MCF 10A (cell line): ENCODE data around the gene XRN1. TPM values are rescaled to one million over a fixed set of nuclear protein-coding genes. Genes with fewer than 3 reads are reported as not detected.

ENCODE experiments used
- BruUV-seq: library from RNA; stranded (reverse); fragments of 400-500 nt; replicated peaks from 2 replicates; lab custom pipeline; 2021; lab: Mats Ljungman, UMichigan
- CTCF ChIA-PET: fragments of 300-600 bp; sonication (Branson Sonifier 250); formaldehyde crosslinking; extraction: SDS; loops from one replicate; lab custom pipeline; 2021; ENCODE audit warnings: antibody characterized with exemption, inconsistent platforms; lab: Yijun Ruan, JAX
- POLR2A ChIA-PET: fragments of 300-600, 350-650 bp; sonication (Branson Sonifier 250); formaldehyde crosslinking; extraction: SDS; loops from one replicate; lab custom pipeline; 2020; ENCODE audit warnings: antibody characterized with exemption, inconsistent platforms; lab: Yijun Ruan, JAX
- DNase-seq: peaks from one replicate; pipeline ENCODE4 v3.0.0-alpha.2; 2018; ENCODE audit not compliant: unreplicated experiment
- H3K27ac Mint-ChIP-seq: one replicate; pipeline ENCODE4 v1.8.0; 2022; ENCODE audit warnings: mild to moderate bottlenecking, low read depth, mixed read lengths; ENCODE audit not compliant: unreplicated experiment
- H3K27me3 Mint-ChIP-seq: one replicate; pipeline ENCODE4 v1.8.0; 2022; ENCODE audit warnings: mixed read lengths; ENCODE audit not compliant: insufficient read depth, unreplicated experiment
- H3K36me3 Mint-ChIP-seq: one replicate; pipeline ENCODE4 v1.8.0; 2022; ENCODE audit warnings: mild to moderate bottlenecking, moderate library complexity, mixed read lengths; ENCODE audit not compliant: insufficient read depth, unreplicated experiment
- H3K4me1 Mint-ChIP-seq: one replicate; pipeline ENCODE4 v1.8.0; 2022; ENCODE audit warnings: mixed read lengths; ENCODE audit not compliant: insufficient read depth, unreplicated experiment
- H3K4me3 Mint-ChIP-seq: one replicate; pipeline ENCODE4 v1.8.0; 2022; ENCODE audit warnings: mild to moderate bottlenecking, moderate library complexity, mixed read lengths; ENCODE audit not compliant: unreplicated experiment
- H3K9me3 Mint-ChIP-seq: one replicate; pipeline ENCODE4 v1.8.0; 2022; ENCODE audit warnings: mixed read lengths; ENCODE audit not compliant: unreplicated experiment
- intact Hi-C: fragments of 100-400 bp; cut with micrococcal nuclease; formaldehyde crosslinking; loops from 2 replicates; pipeline ENCODE4 v1.14.1; 2022
- total RNA-seq: library from RNA; stranded (reverse); gene quantifications from 2 replicates; pipeline ENCODE4 v1.2.3, GENCODE V29; 2022
- TF ChIP-seq, protein P1 (sequence below): fragments of 200-600 bp; IDR thresholded peaks from one replicate; pipeline ENCODE4 v1.8.0; 2022; ENCODE audit warnings: antibody characterized with exemption, mild to moderate bottlenecking; ENCODE audit not compliant: unreplicated experiment

XRN1 gene
- total RNA-seq, 1 experiment from 2014 or later = 21.7 TPM

DNA sequence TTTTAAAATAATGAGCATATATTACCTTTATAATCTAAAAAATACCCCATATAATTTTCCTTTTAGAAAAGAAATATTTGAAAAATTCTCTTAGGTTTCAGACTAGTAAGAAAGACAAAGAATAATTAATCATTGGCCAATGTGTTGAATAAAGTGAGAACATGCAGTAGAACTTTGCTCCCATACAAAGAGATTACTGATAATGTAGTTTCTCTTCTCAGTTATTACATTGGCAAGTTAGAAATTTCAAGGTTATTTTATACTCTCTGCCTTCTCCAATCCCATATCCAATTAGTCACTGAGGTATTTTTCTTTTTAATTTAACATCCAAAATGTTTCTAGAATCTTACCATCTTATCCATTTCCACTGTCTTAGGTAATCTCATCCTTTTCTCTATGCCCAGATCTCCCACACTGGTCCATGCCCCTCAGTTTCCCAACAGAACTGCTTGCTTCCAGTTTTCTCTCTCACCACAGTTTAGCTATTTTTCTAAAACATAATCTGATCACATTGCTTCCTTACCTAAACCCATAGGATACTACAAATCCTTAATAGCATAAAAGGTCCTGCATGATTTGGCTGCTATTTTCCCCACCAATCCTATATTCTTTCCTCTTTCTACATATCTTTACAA is 10.8 kb downstream of the XRN1 start:
- no TSS peak for BruUV-seq

DNA sequence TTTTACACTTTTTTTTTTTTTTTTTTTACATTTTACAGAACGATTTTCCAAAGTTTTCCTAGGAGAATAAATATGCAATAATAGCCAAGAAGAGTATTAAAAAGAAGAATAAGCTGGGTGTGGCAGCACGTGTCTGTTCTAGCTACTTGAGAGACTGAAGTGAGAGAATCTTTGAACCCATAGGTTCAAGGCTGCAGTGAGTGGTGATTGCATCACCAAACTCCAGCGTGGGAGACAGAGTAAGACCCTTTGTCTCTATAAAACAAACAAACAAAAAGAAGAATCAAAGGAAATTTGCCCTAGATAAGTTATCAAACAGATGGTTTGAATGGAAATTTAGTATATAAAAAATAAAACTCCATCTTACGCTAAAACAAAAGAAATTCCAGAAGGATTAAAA is 13.3 kb downstream of the XRN1 start:
- peaks cover 11% of the 10 kb centered on the region for H3K4me1 Mint-ChIP-seq

More for the DNA sequence above, 10.8 kb downstream of the XRN1 start:
- H3K9me3 Mint-ChIP-seq = no peaks in the 10 kb centered on the region
- peaks cover 17% of the 10 kb centered on the region for H3K36me3 Mint-ChIP-seq
- intact Hi-C loops = no loop called here
- peaks cover 11% of the 10 kb centered on the region for H3K4me1 Mint-ChIP-seq
- H3K27me3 Mint-ChIP-seq = no peaks in the 10 kb centered on the region
- no peak for DNase-seq
- H3K27ac Mint-ChIP-seq = no peak overlapping the region
- CTCF ChIA-PET = no interaction called here
- H3K4me3 Mint-ChIP-seq = no peak overlapping the region
- POLR2A ChIA-PET = interaction anchor here (0.7 kb wide), 1 partner anchor 66 kb away, joined by 3 read pairs; no protein-coding TSS in a partner anchor
- TF ChIP-seq, protein P1, sequence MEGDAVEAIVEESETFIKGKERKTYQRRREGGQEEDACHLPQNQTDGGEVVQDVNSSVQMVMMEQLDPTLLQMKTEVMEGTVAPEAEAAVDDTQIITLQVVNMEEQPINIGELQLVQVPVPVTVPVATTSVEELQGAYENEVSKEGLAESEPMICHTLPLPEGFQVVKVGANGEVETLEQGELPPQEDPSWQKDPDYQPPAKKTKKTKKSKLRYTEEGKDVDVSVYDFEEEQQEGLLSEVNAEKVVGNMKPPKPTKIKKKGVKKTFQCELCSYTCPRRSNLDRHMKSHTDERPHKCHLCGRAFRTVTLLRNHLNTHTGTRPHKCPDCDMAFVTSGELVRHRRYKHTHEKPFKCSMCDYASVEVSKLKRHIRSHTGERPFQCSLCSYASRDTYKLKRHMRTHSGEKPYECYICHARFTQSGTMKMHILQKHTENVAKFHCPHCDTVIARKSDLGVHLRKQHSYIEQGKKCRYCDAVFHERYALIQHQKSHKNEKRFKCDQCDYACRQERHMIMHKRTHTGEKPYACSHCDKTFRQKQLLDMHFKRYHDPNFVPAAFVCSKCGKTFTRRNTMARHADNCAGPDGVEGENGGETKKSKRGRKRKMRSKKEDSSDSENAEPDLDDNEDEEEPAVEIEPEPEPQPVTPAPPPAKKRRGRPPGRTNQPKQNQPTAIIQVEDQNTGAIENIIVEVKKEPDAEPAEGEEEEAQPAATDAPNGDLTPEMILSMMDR = no peak

DNA sequence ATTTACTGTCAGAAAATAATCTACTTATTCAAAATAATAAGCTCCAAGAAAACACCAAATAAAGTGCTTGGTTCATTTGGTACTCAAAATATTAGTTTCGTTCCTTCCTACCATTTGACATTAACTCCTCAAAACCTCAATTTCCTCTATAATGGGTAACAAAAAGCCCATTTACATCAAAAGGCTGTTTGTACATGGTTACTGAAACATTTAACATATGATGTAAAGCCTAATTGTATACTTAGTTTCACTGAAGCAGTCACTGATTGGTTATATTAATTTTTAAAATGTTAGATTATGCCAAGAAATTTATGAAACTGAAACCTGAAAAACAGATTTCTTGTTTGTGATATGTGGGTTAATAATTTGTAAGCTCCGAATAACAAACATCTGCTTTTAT is 14.7 kb downstream of the XRN1 start:
- H3K9me3 Mint-ChIP-seq = no peaks in the 10 kb centered on the region
- no peak overlapping the region for H3K4me3 Mint-ChIP-seq
- H3K27ac Mint-ChIP-seq = no peak overlapping the region
- intact Hi-C loops = no loop called here
- DNase-seq = no peak
- TF ChIP-seq, protein P1 = no peak
- peaks cover 11% of the 10 kb centered on the region for H3K4me1 Mint-ChIP-seq
- H3K36me3 Mint-ChIP-seq = peaks cover 42% of the 10 kb centered on the region
- no TSS peak for BruUV-seq
- ChIA-PET POLR2A (interaction anchor here (1.0 kb wide), 1 partner anchor 13 kb away, joined by 4 read pairs; no protein-coding TSS in a partner anchor), CTCF (no interaction called here)
- H3K27me3 Mint-ChIP-seq = no peaks in the 10 kb centered on the region

More for the DNA sequence above, 13.3 kb downstream of the XRN1 start:
- TF ChIP-seq, protein P1 = no peak
- peaks cover 34% of the 10 kb centered on the region for H3K36me3 Mint-ChIP-seq
- POLR2A ChIA-PET = interaction anchor here (0.7 kb wide), 1 partner anchor 1241 kb away, joined by 3 read pairs; no protein-coding TSS in a partner anchor
- H3K27ac Mint-ChIP-seq = no peak overlapping the region
- CTCF ChIA-PET = no interaction called here
- H3K4me3 Mint-ChIP-seq = no peak overlapping the region
- H3K27me3 Mint-ChIP-seq = no peaks in the 10 kb centered on the region
- no peaks in the 10 kb centered on the region for H3K9me3 Mint-ChIP-seq
- BruUV-seq = no TSS peak
- no peak for DNase-seq
- intact Hi-C loops = no loop called here

DNA sequence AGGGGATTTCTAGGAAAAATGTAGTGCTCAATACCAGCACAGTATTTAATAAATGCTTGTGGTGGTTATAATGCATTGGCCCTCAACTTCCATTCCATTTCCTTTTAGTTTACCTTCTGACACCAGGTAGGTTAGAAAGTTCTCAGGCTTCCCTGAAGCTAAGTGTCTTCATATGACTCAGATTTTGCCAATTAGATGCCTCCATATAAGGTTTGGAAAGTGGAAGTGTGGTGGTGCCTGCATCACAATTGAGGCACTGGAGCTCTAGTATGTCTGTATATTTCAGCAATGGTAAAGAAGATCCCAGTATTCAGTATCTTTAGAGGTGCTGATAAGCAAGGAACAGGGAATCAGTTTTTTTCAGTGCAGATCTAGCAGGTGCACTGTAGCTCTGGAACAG is 18.3 kb downstream of the XRN1 start:
- intact Hi-C loops = no loop called here
- Mint-ChIP-seq H3K36me3 (peaks cover 65% of the 10 kb centered on the region), H3K4me3 (no peak overlapping the region), H3K27ac (no peak overlapping the region), H3K9me3 (no peaks in the 10 kb centered on the region), H3K4me1 (peaks cover 3% of the 10 kb centered on the region), H3K27me3 (no peaks in the 10 kb centered on the region)
- CTCF ChIA-PET = interaction anchor here (0.6 to 1.0 kb wide), 2 partner anchors 18 to 301 kb away, joined by 3 read pairs; no protein-coding TSS in a partner anchor
- TF ChIP-seq, protein P1 = no peak
- POLR2A ChIA-PET = no interaction called here
- no peak for DNase-seq
- BruUV-seq = no TSS peak
